Heart right ventricle (tissue), 16 donors: ENCODE measurements around the gene CD40. TPM values are rescaled to one million over a fixed set of nuclear protein-coding genes. Genes with fewer than 3 reads are reported as not detected.
A peak's percentile ranks its signal among the peaks of the same experiment; 100 is the strongest.

Experiments
- ATAC-seq, 8 donors: fragments of 200-7000 bp; cut with Tn5 transposase; one replicate each; pipeline ENCODE4 v1.9.1; 2020; ENCODE audit warnings: mild to moderate bottlenecking in 8 of 8, moderate library complexity in 8 of 8, moderate number of reproducible peaks in 1 of 8
- DNase-seq, 2 donors: peaks; one replicate each; pipeline ENCODE4 v3.0.0-alpha.2; 2020
- H3K27ac ChIP-seq, 10 donors: fragments of 200-600 bp; sonication (generic) in 2 of 10; one replicate each; pipeline versions ENCODE4 v1.5.0 to v1.8.0; 2020 to 2022; ENCODE audit warnings: mild to moderate bottlenecking in 3 of 10
- H3K27me3 ChIP-seq, 7 donors: fragments of 200-600 bp; one replicate each; pipeline ENCODE4 v1.8.0; 2021 to 2022; ENCODE audit warnings: mild to moderate bottlenecking in 2 of 7
- H3K36me3 ChIP-seq, 9 donors: fragments of 200-600 bp; sonication (generic) in 1 of 9; one replicate each; pipeline versions ENCODE4 v1.5.0 to v1.8.0; 2020 to 2022; ENCODE audit warnings: mild to moderate bottlenecking in 2 of 9
- H3K4me1 ChIP-seq, 9 donors: fragments of 200-600 bp; sonication (generic) in 1 of 9; one replicate each; pipeline versions ENCODE4 v1.5.0 to v1.8.0; 2020 to 2022; ENCODE audit warnings: mild to moderate bottlenecking in 4 of 9
- H3K4me3 ChIP-seq, 10 donors: fragments of 200-600 bp; sonication (generic) in 2 of 10; one replicate each; pipeline versions ENCODE4 v1.5.0 to v1.8.0; 2020 to 2022; ENCODE audit warnings: mild to moderate bottlenecking in 7 of 10, moderate library complexity in 2 of 10
- H3K9me3 ChIP-seq, 11 donors: fragments of 200-600 bp in 10 of 11; sonication (generic) in 2 of 11; one replicate each; pipeline versions ENCODE4 v1.5.0 to v1.8.0; 2013 to 2022; ENCODE audit warnings: mild to moderate bottlenecking in 2 of 11, control low read depth in 1 of 11, moderate library complexity in 1 of 11
- CTCF ChIP-seq, 9 donors: fragments of 200-600 bp; sonication (generic) in 2 of 9; IDR thresholded peaks; one replicate each; pipeline versions ENCODE4 v1.5.0 to v1.8.0; 2021 to 2022; ENCODE audit warnings: antibody characterized with exemption in 9 of 9, mild to moderate bottlenecking in 5 of 9, moderate library complexity in 1 of 9
- WGBS, 2 donors: extraction: QIAGEN DNeasy Blood & Tissue Kit; methylation state at CpG; one replicate each; pipeline ENCODE4 v1.1.7; 2013; ENCODE audit warnings: inconsistent platforms in 1 of 2; 5-methylcytosine and 5-hydroxymethylcytosine counted together
- intact Hi-C, 10 donors: fragments of 100-400 bp; cut with DNase I; formaldehyde crosslinking; loops; one replicate each; pipeline versions ENCODE4 v1.11.1 to v1.14.2; 2022
- polyA plus RNA-seq, 2 donors: library from polyadenylated mRNA; stranded (reverse); fragments of 200-250 nt; gene quantifications; one replicate each; pipeline ENCODE4 v1.2.3, GENCODE V29; 2013
- total RNA-seq, 10 donors: library from RNA; stranded (reverse); fragmentation: NEBNext Ultra II Directional in 3 of 10; extraction: Animal tissue kit (Norgen Biotek cat#: 25700) in 3 of 10; gene quantifications; one replicate each; pipeline versions ENCODE4 v1.2.1 to v1.2.4, GENCODE V29; 2021 to 2023
- donor health status: Arrhythmogenic right ventricular cardiomyopathy.
- donor health status: ischemic (EF 13 %, LVEDD 7.1; RV severe dilation, severe dysfunction).
- donor health status: healthy with polysubstance abuse.
- donor health status: DM: no; HTN: yes; CAD: no.
- donor health status: DM: no; HTN: no; CAD: no.
- donor health status: ischemic (EF 25% LVEDD 6.9; RV normal size, moderate dysfunction).
- donor health status: ischemic (EF 25% LVEDD 5.7; RV mildly dilated, moderate dysfunction).
- donor health status: healthy.
- donor health status: DM: yes; HTN: yes; CAD: no.
- donor health status: Ischemic cardiomyopathy.
- donor health status: ischemic (EF 35%, LVEDD 5.7; RV mildly dilated, moderate dysfunction).
- donor health status: nonischemic (EF 11% LVEDD 7.7; RV severe dilation, severe dysfunction).
- donor health status: DM: yes; HTN: yes; CAD: no.
- donor health status: PGD.
- donor health status: ischemic (EF 29% LVEDD 5.4; RV normal size, mild dysfunction).
- donor health status: nonischemic (EF 23%, LVEDD 6.1; RV moderate dilation, normal function).

The CD40 gene
- total and polyA plus RNA-seq, 12 donors, result 2.6 to 25.0 (median 7.2) TPM

- ATAC-seq (no peak), DNase-seq (no peak)
- no peak overlapping the region for H3K27ac ChIP-seq
- no peaks in the 10 kb centered on the region for H3K9me3 ChIP-seq
- WGBS, 2 donors, result 76 to 81% methylated on average over 2 of the region's 2 CpGs
- H3K27me3 ChIP-seq, result peaks cover 0 to 34% (median under 1%) of the 10 kb centered on the region in 7 donors
- H3K4me1 ChIP-seq, result peaks cover 0 to 41% (median 19%) of the 10 kb centered on the region in 9 donors
- no peak for TF ChIP-seq CTCF (IDR thresholded peaks at IDR 0.05)
- no peak overlapping the region for H3K4me3 ChIP-seq
- intact Hi-C loops, result no loop called here
- no peaks in the 10 kb centered on the region for H3K36me3 ChIP-seq
Measured at GRCh38 chr20:46114449-46114848, 3.7 kb upstream of the CD40 start.

GRCh38 chr20:46118481-46119020 lies 437 bp downstream of the CD40 start:
- ATAC-seq, result peak; percentile 50 to 82 (median 72)
- TF ChIP-seq CTCF (IDR thresholded peaks at IDR 0.05), result peak in 1 of 9 donors; percentile 9
- DNase-seq, result peak; percentile 44 to 46
- H3K36me3 ChIP-seq, result peaks cover 0 to 21% (median 10%) of the 10 kb centered on the region in 9 donors
- H3K27me3 ChIP-seq, result peaks cover 0 to 5% (median 0%) of the 10 kb centered on the region in 7 donors
- H3K4me3 ChIP-seq, result peak overlapping the region; percentile 16 to 71 (median 62)
- no peaks in the 10 kb centered on the region for H3K9me3 ChIP-seq
- peaks cover 7 to 55% (median 46%) of the 10 kb centered on the region in 9 donors for H3K4me1 ChIP-seq
- intact Hi-C loops, result no loop called here
- WGBS, 2 donors, result 17 to 25% methylated on average over 15 of the region's 15 CpGs
- H3K27ac ChIP-seq, result peak overlapping the region; percentile 44 to 93 (median 84)

GRCh38 chr20:46119028-46119546 lies 973 bp downstream of the CD40 start:
- H3K27ac ChIP-seq, result peak overlapping the region; percentile 38 to 93 (median 84)
- H3K4me1 ChIP-seq, result peaks cover 7 to 55% (median 46%) of the 10 kb centered on the region in 9 donors

GRCh38 chr20:46119547-46119946 lies 1.4 kb downstream of the CD40 start:
- H3K9me3 ChIP-seq, result no peaks in the 10 kb centered on the region
- H3K27me3 ChIP-seq, result peaks cover 0 to 4% (median 0%) of the 10 kb centered on the region in 7 donors
- H3K36me3 ChIP-seq, result peaks cover 0 to 31% (median 13%) of the 10 kb centered on the region in 9 donors
- peak overlapping the region in 4 of 10 donors; percentile 90 to 93 (median 91) for H3K27ac ChIP-seq
- DNase-seq (no peak), ATAC-seq (no peak)
- whole genome bisulfite sequencing, 2 donors, result 89 to 90% methylated on average over 2 of the region's 2 CpGs
- H3K4me1 ChIP-seq, result peaks cover 7 to 55% (median 46%) of the 10 kb centered on the region in 9 donors
- TF ChIP-seq CTCF (IDR thresholded peaks at IDR 0.05), result no peak
- intact Hi-C loops, result no loop called here
- peak overlapping the region in 5 of 10 donors; percentile 38 to 71 (median 66) for H3K4me3 ChIP-seq

More at GRCh38 chr20:46119028-46119546, 973 bp downstream of the CD40 start:
- no peaks in the 10 kb centered on the region for H3K9me3 ChIP-seq
- ATAC-seq, result no peak
- H3K36me3 ChIP-seq, result peaks cover 0 to 27% (median 13%) of the 10 kb centered on the region in 9 donors
- no peak for TF ChIP-seq CTCF (IDR thresholded peaks at IDR 0.05)
- 61 to 73% methylated on average over 2 of the region's 2 CpGs for WGBS, 2 donors
- peaks cover 0 to 4% (median 0%) of the 10 kb centered on the region in 7 donors for H3K27me3 ChIP-seq
- H3K4me3 ChIP-seq, result peak overlapping the region in 9 of 10 donors; percentile 38 to 71 (median 64)
- intact Hi-C loops, result no loop called here
- DNase-seq, result no peak
